Measurements from ENCODE around the gene SUGP2.

SUGP2 gene

DNA sequence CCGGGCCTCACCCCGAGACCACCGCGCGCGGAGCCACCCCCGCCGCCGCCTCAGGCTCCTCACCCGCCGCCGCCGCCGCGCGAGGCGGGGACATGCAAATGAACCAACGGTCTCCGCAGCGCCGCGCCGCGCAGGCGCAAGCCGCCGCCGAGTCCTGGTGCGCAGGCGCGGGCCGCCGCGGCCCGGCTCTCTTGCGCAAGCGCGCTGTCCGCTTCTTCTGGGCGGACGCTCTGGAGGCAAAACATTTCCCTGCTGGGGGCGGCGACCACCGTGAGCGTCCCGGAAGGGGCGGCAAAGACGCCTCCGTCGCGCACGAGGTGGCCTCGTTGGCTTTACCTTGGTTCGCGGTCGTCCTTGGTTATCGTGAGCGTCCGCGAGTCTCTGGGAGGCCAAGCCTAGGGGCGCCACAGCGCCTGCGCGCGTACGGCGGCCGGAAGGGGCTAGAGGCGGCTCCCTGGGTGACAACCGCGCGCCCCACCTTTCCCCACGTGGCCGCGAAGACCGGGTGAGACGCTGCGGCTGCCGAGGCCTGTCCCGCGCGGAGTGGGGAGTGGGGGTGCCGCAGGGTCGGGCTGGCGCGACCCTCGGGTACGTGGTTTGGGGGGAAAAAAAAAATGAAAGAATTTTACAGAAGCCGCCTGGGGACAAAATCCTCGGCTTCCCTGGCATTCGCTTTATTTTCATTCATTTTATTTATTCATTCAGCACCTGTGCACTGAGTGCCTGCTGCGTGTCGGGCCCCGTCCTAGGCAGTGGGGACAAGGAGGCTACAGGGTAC lies at the start of gene SUGP2, which contains the start of gene ARMC6:
Gene SUGP2, minus strand, starts transcription at position 92 of the 778 bp plus-strand sequence. CDS start 2,446 bp downstream, outside the sequence.
Gene ARMC6, plus strand, starts transcription at position 178 of the 778 bp plus-strand sequence. CDS start 607 bp downstream, outside the sequence.
- DNase-seq (ENCODE audit: low spot score), result peak; percentile 94

DNA sequence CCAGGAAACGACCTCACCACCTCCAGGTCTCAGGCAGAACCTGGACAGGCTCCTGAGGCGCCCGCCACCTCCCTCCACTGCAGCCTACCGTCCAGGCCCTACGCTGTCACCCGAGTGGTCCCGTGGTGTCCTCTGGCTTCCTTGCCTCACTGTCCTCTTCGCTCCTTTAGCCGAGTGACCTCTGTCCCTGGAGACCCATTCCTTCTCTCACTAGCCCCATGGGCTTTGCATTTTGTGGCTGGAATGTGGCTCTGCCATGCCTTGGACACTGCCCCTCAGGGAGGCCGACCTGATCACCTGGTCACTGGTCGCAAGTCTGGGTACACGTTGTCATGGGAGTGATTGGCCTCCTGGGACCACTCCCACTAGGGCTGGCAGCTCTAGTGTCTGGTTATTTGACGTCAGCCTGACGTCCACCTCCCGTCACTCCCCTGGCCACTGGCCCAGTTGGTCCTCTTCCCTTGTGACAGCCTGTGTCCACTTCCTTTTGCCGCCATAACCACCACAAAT lies 48.4 kb upstream of the SUGP2 start:
- no peak for DNase-seq (ENCODE audit: low spot score)

DNA sequence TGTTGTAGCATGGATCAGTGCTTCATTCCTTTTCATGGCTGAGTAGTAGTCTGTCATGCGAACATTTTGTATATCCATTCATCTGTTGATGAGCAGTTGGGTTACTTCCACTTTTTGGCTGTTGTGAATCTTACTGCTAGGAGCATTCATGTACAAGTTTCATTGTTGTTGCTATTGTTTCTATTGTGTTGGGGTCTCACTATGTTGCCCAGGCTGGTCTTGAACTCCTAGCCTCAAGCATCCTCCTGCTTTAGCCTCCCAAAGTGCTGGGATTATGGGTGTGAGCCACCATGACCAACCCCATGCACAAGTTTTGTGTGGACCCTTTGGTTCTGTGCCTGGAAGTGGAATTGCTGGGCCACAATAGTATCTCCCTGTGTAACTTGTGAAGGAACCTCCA lies 46.3 kb upstream of the SUGP2 start:
- DNase-seq (ENCODE audit: low spot score), result no peak

DNA sequence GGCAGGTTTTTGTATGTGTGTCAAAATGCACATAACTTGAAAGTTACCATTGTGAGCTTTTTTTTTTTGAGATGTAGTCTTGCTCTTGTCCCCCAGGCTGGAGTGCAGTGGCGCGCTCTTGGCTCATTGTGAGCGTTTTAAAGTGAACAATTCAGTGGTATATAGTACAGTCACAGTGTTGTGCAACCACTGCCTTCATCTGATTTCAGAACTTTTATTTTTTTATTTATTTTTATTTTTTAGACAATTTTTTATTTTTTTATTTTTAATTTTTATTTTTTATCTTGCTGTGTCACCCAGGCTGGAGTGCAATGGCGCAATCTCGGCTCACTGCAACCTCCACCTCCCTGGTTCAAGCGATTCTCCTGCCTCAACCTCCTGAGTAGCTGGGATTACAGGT lies 45.5 kb upstream of the SUGP2 start:
- no peak for DNase-seq (ENCODE audit: low spot score)

DNA sequence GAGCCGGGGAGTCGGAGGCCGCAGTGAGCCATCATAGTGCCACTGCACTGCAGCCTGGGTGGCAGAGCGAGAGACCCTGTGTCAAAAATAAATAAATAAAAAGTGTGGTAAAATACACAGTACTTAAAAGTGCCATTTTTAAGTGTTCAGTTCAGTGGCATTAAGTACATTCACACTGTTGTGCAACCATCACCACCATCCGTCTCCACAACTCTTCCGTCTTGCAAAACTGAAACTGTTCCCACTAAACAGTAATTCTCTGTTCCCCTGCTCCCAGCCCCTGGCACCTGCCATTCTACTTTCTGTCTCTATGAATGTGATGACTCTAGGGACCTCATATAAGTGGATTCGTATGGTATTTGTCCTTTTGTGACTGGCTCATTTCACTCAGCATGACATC lies 43.8 kb upstream of the SUGP2 start:
- no peak for DNase-seq (ENCODE audit: low spot score)

DNA sequence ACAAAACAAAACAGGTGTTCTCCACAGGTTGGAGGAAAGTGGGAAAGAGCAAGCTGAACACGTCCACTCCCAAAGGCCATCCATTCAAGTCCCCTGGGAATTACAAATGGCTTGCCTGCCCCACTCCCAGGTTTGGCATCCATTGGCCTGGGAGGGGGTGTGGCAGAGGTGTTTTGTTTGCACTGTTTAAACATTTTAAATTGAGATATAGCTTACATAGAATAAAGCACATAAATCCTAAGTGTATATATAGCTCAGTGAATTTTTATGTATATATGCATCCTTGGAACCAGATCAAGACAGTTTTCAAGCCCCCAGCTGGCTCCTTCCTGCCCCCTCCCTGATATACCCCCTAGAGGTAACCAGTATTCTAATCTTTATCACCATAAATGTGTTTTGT lies 43.2 kb upstream of the SUGP2 start:
- DNase-seq (ENCODE audit: low spot score), result no peak

DNA sequence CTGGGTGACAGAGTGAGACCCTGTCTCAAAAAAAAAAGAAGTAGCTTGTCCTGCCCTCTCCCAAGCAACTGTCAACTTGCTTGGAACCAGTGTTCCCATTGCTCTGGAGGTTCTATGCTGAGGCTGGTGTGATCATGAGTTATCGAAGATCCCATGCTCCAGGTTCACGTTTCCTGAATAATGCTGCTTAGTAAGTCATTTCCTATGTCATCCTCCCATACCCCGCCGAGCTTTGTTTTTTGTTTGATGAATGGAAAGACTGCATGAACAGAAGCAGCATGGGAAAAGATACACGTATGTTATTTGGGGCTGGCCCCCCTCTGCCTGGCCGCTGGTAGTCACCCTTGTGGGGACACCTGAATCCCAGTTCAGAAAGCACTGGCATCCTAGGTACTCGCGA lies 41.8 kb upstream of the SUGP2 start:
- DNase-seq (ENCODE audit: low spot score), result no peak

DNA sequence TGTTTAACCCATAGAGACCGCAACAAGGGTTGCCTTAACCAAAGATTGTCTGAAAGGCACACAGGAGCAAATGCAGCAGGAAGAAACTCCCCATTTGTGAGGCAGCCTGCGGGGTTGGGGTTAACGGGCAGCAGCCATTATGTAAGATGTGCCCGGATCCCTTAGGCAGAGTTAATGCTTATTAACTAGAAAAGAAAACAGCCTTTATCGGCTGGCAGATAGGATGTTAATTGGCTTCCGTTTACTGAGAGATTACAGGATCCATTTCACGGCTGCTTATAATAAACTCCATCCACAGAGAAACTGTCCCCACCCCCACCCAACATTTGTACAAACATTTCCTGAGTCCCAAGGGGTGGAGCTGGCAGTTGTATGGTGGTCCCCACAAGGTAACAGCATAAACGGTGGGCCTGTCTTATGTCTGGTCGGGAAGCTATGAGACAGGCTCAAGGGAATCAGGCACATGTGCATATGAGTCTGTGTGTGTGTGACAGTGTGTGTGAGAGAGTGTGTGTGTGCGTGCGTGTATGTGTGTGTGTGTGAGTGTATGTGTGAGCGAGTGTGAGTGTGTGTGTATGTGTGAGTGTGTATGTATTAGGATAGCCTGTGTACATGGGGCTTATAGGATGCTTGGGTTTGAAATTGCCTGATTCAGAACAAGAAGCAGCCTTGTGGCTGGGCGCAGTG lies 41.0 kb upstream of the SUGP2 start:
- no peak for DNase-seq (ENCODE audit: low spot score)

DNA sequence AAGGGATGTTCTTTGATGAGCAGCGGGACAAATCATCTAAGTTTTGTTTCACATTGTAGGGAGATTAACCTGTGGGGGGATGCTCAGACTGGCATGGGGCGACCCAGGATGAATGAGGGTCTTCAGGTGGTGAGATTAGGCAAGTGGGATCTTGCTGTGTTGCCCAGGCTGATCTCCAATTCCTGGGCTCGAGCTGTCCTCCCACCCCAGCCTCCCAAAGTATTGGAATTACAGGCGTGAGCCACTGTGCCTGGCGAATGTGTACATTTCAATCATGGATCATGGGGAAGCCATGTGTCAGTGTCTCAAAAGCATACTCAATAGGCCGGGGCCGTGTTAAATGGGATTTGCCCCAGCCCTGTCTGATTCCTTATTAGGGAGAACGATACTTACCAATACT lies 38.6 kb upstream of the SUGP2 start:
- DNase-seq (ENCODE audit: low spot score), result no peak

DNA sequence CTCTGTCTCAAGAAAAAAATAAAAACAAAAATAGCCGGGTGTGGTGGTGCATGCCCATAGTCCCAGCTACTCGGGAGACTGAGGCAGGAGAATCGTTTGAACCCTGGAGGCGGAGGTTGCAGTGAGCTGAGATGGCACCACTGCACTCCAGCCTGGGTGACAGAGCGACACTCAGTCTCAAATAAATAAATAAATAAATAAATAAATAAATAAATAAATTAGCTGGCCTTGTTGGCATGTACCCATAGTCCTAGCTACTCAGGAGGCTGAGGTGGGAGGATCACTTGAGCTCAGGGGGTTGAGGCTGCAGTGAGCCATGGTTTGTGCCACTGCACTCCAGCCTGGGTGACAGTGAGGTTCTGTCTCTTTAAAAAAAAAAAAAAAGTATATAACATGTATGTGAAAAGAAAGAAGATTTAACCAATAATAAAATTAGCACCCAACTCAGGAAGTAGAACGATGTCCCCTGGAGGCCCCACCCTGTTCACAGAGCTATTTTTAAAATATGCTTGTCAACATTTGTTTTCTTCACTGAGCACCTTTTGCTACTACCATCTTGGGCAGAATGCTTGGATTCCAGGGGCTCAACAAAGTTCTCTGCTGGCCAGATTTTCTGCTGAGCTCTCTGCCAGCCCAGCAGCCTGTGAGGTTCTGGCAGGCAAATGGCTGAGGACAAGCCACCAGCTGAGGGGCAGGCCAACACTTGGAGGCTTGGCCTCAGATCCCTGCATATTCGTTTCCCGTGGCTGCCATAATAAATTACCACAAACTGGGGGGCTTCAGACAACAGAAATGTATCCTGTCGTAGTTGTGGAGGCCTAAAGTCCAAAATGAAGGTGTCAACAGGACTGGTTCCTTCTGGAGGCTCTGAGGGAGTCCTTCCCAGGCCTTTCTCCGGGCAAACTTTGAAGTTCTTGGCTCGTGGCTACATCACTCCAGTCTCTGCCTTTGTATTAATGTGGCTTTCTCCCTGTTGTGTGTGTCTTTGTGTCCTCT lies 35.6 kb upstream of the SUGP2 start:
- no peak for DNase-seq (ENCODE audit: low spot score)

DNA sequence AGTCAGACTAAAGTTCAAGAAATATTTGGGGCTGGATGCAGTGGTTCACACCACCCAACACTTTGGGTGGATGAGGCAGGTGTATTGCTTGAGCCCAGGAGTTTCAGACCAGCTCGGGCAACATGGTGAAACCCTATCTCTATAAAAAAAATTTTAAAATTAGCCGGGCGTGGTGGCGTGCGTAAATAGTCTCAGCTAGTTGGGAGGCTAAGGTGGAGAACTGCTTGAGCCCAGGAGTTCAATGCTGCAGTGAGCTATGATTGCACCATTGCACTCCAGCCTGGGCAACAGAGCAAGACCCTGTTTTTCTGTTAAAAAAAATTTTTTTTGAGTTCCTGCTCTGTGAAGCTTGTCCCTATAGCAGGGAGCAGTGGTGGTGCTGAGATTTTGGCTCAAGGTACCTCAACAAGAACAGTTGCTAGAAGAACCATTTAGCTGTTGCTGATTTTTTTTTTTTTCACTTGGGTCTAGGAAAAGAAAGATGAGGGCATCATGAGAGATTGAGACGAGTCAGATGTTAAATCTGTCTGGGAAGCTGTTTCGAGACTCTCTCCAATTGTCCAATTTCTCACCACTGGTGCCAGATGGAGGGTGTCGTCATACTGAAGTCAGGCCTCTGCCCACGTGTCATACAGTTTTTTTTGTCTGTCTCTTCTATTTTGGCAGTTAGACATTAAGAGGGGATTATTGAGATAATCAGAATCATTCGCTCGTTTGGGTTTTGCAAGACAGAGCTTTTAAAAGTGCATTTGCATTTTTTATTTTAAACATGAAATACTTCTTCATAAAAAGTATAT lies 34.2 kb upstream of the SUGP2 start:
- no peak for DNase-seq (ENCODE audit: low spot score)

DNA sequence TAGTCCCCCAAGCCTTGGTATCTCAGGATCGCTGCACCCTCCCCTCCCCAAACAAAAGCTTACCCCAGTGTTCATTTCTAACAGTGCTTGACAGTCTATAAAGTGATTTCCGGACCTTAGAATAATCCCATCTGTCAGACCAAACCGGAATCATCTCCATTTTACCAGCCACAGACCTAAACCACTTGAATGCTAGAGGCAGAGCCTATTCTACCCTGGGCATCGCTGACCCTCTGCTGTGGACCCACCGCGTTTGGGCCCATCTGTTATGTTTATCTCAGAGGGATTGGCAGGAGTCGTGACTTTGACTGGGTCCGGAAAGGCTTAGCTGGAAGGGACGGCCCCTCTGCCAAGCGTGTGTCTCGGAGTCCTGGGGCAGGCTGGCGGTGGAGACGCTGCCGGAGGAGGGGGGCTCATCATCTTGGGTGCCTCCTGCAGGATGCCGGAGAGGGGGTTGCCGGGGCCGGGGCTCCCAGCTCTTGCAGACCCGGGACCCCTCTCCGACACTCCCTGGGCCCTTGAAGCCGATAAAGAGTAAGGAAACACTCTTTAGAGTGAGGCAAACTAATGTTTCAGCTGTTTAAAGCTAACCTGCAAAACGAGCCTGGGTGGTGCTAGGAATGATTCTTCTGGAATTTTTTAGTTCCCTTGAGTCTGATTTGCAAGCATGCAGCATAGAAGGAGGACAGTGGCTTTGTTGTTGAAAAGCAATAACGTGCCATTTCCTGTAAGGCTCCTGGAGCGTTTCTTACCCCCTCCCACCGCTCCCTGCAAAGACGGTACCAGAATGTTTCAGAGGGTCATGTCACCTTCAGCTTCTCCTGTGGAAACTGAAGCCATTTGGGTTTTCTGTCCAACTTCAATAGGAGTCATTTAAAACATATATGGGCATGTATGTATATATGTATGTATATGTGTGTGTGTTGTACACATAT lies 31.8 kb upstream of the SUGP2 start:
- no peak for DNase-seq (ENCODE audit: low spot score)

DNA sequence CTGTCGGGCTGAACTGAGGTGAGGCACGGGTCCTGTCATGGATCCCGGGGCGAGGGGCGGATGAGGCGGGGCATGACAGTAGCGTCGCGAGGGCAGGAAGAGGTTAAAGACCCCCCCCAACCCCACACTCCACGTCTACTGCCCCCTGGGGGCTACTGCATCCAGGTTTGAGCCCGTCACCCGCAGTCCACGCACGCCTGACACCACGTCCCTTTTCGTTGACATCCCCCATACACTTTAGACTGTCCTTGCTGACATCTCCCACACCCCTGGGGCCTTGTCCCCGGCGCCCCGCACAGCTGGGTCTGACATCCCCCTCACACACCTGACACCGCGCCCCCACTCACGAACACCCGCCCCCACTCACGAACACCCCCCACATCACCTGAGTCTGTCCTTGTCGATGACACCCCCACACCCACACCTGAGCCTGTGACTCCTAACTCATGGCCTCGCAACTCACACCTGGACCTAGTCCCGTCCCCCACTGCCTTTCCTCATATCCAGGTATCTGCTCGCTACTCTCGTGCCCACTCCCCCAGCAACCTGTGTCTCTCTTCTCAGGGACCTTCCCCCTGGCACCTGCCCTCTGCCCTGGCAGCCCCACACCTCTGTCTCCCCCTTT lies 30.9 kb upstream of the SUGP2 start:
- DNase-seq (ENCODE audit: low spot score), result no peak

DNA sequence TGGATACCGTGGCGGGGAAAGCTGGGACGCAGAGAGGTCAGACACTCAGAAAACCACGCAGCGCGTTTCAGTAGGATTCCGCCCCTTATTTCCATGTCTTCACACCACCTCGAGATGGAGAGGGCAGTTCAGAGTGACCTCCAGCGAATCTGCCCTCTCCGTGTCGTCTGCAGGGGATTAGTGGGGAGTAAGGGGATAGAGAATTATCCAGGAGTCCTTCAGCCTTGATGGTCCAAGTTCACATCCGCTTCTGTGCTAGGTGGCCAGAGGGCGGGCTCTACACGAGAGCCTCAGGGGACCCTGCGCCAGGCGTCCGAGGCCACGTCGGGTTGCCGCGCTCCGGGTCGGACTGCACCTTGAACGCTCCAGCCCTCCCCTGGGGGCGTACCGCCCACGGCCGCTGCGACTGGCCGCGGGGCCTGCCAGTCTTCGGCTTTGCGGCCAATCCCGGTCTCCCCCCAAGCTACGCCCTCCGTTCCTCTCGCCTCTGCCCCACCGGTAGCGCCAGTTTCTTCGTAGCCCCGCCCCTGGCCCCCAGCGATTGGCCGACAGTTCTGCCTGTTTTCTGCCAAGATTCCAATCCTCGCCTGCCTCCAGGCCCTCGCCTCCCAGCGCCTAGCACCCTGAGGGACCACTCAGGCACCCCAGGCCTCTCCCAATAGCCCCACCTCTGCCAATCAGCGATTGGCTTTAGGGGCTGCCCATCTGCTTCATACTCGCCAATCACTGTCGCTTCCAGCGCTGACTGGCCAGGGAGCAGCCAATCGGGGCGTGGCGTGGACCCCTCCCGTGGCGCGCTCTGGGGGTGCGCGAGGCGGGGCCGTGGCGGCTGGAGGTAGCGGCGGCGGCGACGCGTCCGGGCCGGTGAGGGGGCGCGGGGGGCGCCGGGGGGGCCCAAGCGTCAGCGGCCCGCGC lies 30.1 kb upstream of the SUGP2 start, which contains the start of gene SLC25A42:
Gene SLC25A42, plus strand, starts transcription at position 812 of the 915 bp plus-strand sequence. CDS start 32,131 bp downstream, outside the sequence.
- DNase-seq (ENCODE audit: low spot score), result peak; percentile 99

DNA sequence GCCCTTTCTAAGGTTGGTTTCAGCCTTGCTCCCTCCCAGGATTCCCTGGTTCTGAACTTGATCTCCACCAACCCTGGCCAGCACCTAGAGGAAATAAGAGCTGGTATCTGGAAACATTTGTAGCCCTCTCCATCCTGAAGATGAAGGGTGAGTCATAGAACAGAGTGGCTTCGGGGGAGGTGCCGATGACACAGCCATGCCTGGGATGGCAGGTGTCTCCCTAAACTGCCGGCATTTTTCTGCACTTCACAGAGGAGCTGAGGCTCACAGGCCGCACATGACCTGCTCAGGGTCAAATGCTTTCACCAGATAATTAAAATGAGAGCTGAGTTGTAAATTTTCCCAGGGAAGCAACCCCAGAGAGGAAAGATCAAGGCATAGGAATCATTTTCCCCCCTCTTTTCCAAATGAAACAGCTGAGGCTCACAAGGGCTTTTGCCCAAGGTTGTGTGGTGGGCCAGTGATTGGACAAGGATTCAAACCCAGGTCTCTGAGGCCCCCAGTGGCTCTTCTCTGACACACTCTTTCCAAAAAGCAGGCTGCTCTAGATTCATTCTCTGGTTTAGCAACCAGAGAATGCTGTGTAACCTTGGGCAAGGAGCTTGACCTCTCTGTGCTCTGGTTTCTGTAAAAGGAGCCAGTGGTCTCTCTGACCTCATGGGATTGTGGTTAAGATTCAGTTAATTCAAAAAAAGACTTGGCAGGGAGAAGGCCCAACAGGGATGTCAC lies 29.3 kb upstream of the SUGP2 start:
- DNase-seq (ENCODE audit: low spot score), result no peak

DNA sequence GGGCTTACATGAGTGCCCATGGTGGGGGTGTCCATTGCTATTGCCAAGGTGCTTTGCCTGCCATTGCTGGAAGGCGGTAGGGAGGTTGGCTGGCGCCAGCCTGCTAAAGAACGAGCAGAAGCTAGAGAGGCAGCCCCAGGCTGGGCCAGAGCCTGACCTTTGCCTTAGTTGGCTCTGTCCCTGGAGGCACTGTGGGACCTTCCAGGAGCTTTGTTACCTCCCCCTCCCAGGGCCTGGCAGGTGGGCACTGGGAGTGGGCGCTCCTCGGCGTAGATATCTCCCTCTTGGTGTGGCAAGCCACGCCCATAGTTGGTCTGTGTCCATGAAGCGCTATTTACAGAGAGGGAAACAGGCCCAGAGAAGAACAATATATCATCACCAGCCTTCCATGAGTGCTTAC lies 28.2 kb upstream of the SUGP2 start:
- no peak for DNase-seq (ENCODE audit: low spot score)

DNA sequence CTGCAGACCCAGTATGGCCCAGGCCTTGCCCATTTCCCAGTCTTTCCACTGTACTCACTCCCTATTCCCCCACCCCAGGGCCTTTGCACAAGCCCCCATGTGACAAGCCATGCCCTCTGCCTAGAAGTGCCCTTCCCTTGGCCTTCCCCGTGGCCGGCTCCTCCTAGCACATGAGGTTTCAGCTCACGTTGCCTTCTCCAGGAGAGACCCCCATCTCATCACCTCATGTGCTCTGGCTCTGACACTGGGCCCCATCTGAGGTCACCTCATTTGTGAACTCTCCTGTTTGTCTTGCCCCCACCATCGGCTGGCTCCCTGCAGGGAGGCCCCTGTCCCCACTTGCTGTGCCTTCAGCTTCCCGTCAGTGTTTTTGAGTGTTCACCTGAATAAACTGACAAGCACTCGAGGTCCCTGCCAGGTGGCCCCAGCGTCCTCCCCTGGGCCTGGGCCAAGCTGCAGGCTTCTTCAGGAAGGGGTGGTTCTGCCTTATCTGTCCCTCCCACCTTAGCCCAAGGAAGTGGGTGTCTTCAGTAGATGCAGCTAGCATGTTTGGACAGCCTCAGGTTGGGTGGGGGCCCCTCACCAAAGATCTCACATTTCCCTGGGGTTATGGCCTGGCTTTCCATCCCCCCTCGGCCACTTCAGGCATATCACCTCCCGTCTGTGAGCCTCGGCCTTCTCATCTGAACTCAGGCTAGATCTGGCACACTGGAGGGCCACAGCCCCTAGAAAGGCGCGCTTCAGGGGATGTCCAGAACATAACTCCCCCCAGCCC lies 26.7 kb upstream of the SUGP2 start:
- no peak for DNase-seq (ENCODE audit: low spot score)
